Osteocyte (in vitro differentiated cells): ENCODE results near the gene PFDN1. TPM values are rescaled to one million over a fixed set of nuclear protein-coding genes. Genes with fewer than 3 reads are reported as not detected.

ENCODE experiments used
- DNase-seq: peaks from one replicate; pipeline ENCODE4 v3.0.0; 2021; ENCODE audit warnings: mixed read lengths; ENCODE audit not compliant: unreplicated experiment; ENCODE audit errors: extremely low spot score
- H3K27ac Mint-ChIP-seq: one replicate; pipeline ENCODE4 v1.8.0; 2021; ENCODE audit warnings: mild to moderate bottlenecking, mixed read lengths; ENCODE audit not compliant: unreplicated experiment
- H3K27me3 Mint-ChIP-seq: one replicate; pipeline ENCODE4 v1.8.0; 2021; ENCODE audit warnings: mixed read lengths; ENCODE audit not compliant: unreplicated experiment
- H3K36me3 Mint-ChIP-seq: one replicate; pipeline ENCODE4 v1.8.0; 2021; ENCODE audit warnings: mixed read lengths; ENCODE audit not compliant: unreplicated experiment
- H3K4me1 Mint-ChIP-seq: one replicate; pipeline ENCODE4 v1.8.0; 2021; ENCODE audit warnings: mixed read lengths; ENCODE audit not compliant: unreplicated experiment
- H3K4me3 Mint-ChIP-seq: one replicate; pipeline ENCODE4 v1.8.0; 2021; ENCODE audit warnings: mild to moderate bottlenecking, moderate library complexity, mixed read lengths; ENCODE audit not compliant: unreplicated experiment
- H3K9me3 Mint-ChIP-seq: one replicate; pipeline ENCODE4 v1.8.0; 2021; ENCODE audit warnings: mixed read lengths; ENCODE audit not compliant: unreplicated experiment
- CTCF ChIP-seq: fragments of 200-600 bp; sonication (generic); IDR thresholded peaks from 2 replicates; pipeline ENCODE4 v1.5.0; 2021; ENCODE audit warnings: antibody characterized with exemption, mild to moderate bottlenecking, moderate library complexity
- total RNA-seq: library from RNA; stranded (reverse); gene quantifications from 2 replicates; pipeline ENCODE4 v1.2.1, GENCODE V29; 2021

The PFDN1 gene
- total RNA-seq, 1 donor from 2014 or later: 49.6 TPM

GRCh38 chr5:140338336-140338735 lies 35.4 kb upstream of the PFDN1 start:
- Mint-ChIP-seq H3K4me3 (no peak overlapping the region), H3K4me1 (peaks cover 3% of the 10 kb centered on the region), H3K36me3 (peaks cover 3% of the 10 kb centered on the region), H3K27me3 (no peaks in the 10 kb centered on the region), H3K9me3 (no peaks in the 10 kb centered on the region), H3K27ac (no peak overlapping the region)
- no peak for TF ChIP-seq CTCF
- no peak for DNase-seq

- Mint-ChIP-seq H3K27me3 (no peaks in the 10 kb centered on the region), H3K27ac (no peak overlapping the region), H3K4me3 (no peak overlapping the region), H3K9me3 (no peaks in the 10 kb centered on the region), H3K4me1 (peaks cover 3% of the 10 kb centered on the region), H3K36me3 (peaks cover 3% of the 10 kb centered on the region)
- DNase-seq: no peak
- TF ChIP-seq CTCF: no peak
These were observed 35.0 kb upstream of the PFDN1 start for GRCh38 chr5:140337880-140338279.

GRCh38 chr5:140336388-140336787 lies 33.5 kb upstream of the PFDN1 start:
- Mint-ChIP-seq H3K27me3 (no peaks in the 10 kb centered on the region), H3K27ac (no peak overlapping the region), H3K4me3 (no peak overlapping the region), H3K9me3 (no peaks in the 10 kb centered on the region), H3K4me1 (peaks cover 3% of the 10 kb centered on the region), H3K36me3 (peaks cover 3% of the 10 kb centered on the region)
- TF ChIP-seq CTCF: no peak
- no peak for DNase-seq

GRCh38 chr5:140331638-140332037 lies 28.7 kb upstream of the PFDN1 start:
- peaks cover 24% of the 10 kb centered on the region for H3K4me1 Mint-ChIP-seq
- no peaks in the 10 kb centered on the region for H3K9me3 Mint-ChIP-seq
- no peak overlapping the region for H3K4me3 Mint-ChIP-seq
- DNase-seq: no peak
- no peak for TF ChIP-seq CTCF
- H3K36me3 Mint-ChIP-seq: peaks cover 3% of the 10 kb centered on the region
- H3K27me3 Mint-ChIP-seq: no peaks in the 10 kb centered on the region
- no peak overlapping the region for H3K27ac Mint-ChIP-seq

GRCh38 chr5:140329739-140330481 lies 27.0 kb upstream of the PFDN1 start:
- Mint-ChIP-seq H3K4me1 (peaks cover 23% of the 10 kb centered on the region), H3K9me3 (no peaks in the 10 kb centered on the region), H3K4me3 (no peak overlapping the region), H3K27ac (no peak overlapping the region), H3K27me3 (peaks cover 3% of the 10 kb centered on the region), H3K36me3 (peaks cover 3% of the 10 kb centered on the region)
- no peak for TF ChIP-seq CTCF
- DNase-seq: no peak
